GM18868 (cell line): Measurements from ENCODE around the gene BMPER.
"Not testable (repeated sequence)": the region's sequence is repeated elsewhere in the genome, so short reads cannot be mapped to it uniquely, and the experiment has no call there.

ENCODE experiments used
- ATAC-seq: cut with Tn5 transposase; IDR thresholded peaks from one replicate; pipeline ENCODE4 v1.9.1; 2021; ENCODE audit warnings: mild to moderate bottlenecking, moderate library complexity; ENCODE audit not compliant: unreplicated experiment

BMPER gene

DNA sequence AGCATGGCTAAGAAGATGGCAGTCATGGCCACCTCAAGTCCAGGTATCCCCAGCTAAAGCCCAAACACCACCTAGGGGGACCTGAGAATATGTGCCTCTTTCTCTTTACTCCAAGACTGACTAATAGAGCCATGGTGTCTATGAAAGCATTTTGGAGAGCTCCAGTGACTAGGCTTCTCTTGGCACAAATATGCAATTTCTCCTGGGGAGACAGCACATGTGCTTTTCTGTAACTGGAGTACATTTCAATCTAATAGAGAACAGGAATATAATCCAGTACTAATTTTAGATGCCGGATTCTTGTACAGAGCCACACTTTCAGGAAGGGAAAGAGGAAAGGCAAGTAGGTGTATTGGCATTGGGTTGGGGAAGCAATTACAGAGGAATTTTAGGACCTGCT lies 260.1 kb downstream of the BMPER start:
- ATAC-seq = no peak

DNA sequence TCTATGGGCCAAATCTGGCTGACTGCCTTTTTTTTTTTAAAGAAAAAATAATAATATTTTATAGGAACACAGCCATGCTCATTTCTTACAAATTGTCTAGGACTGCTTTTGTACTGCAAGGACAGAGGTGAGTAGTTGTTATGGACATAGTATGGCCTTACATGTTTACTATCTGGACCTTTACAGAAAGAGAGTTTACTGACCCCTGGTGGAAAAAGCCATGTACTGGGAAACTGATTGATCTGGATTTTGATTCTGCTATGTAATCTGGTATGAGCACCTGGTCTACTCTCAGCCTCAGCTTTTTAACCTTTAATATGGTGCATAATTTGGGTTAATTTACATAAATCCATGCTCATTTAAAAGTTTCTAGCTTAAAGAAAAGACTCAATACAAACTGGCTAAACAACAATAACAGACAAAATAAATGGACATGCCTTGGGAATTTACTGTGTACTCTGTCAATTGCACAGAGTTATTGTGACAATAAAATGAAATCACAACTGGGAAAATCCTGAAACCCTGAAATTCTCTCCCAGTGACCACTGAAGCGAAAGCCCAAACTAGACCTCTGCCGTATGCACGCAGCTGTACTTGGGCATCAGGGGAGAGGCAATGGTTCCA lies 260.7 kb downstream of the BMPER start:
- peak; percentile 80 for ATAC-seq

- ATAC-seq = no peak
These were observed 262.7 kb downstream of the BMPER start for GRCh38 chr7:34168013-34168412.

DNA sequence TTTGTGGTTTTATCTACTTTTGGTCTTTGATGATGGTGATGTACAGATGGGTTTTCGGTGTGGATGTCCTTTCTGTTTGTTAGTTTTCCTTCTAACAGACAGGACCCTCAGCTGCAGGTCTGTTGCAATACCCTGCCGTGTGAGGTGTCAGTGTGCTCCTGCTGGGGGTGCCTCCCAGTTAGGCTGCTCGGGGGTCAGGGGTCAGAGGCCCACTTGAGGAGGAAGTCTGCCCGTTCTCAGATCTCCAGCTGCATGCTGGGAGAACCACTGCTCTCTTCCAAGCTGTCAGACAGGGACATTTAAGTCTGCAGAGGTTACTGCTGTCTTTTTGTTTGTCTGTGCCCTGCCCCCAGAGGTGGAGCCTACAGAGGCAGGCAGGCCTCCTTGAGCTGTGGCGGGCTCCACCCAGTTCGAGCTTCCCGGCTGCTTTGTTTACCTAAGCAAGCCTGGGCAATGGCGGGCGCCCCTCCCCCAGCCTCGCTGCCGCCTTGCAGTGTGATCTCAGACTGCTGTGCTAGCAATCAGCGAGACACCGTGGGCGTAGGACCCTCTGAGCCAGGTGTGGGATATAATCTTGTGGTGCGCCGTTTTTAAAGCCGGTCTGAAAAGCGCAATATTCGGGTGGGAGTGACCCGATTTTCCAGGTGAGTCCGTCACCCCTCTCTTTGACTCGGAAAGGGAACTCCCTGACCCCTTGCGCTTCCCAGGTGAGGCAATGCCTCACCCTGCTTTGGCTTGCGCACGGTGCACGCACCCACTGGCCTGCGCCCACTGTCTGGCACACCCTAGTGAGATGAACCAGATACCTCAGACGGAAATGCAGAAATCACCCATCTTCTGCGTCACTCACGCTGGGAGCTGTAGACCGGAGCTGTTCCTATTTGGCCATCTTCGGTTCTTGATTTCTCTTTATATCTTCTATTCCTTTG lies 269.6 kb downstream of the BMPER start:
- not testable (repeated sequence) for ATAC-seq

DNA sequence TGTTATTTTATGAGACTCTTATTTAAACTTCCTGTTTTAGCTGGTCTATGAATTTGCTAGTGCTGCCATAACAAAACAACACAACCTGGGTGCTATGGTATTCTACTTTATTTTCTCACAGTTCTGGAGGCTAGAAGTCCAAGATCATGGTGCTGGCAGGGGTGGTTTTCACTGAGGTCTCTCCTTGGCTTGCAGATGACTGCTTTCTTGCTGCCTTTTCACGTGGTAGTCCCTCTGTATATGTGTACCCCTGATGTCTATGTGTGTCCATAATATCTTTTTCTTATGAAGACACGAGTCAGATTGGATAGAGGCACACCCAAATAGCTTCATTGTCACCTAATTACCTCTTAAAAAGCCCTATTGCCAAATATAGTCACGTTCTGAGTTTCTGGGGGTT lies 270.5 kb downstream of the BMPER start:
- no peak for ATAC-seq

DNA sequence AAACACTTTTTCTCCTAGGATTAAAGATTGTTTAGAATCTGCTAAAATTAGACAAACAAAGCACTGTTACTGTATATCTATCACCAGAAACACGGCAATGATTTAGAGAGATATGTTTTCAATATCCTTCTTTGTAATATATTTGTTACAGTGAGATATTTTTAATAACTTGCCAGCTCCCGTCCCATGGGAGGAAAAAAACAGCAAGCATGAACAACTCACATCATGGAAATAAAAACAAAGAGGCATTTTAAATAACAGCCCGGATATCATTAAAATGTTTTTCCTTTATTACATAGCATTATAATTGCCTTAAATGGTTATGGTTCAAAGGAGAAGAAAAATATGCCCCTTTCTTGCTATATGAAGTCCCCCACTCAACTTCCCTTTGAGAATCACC lies 272.1 kb downstream of the BMPER start:
- ATAC-seq = no peak

- no peak for ATAC-seq
These were observed 276.1 kb downstream of the BMPER start for GRCh38 chr7:34181271-34181958.

DNA sequence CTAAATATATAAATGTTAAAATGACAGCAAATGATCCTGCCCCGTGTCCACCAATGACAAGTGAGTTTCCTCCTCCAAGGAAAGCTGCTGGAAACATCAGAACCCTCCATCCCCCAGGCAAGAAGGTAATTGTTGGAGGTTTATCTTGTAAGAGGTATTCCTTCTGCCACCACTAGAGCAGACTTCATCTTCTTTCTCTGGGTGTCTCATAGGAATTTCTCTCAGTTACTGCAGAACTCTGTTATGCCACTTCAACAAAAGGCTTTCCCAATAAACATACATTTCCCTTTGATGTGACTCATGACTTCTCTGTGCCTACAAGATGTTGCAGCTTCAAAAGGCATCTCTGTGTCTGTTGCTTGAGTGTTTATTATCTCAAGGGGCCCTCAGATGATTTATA lies 279.1 kb downstream of the BMPER start:
- ATAC-seq = no peak

DNA sequence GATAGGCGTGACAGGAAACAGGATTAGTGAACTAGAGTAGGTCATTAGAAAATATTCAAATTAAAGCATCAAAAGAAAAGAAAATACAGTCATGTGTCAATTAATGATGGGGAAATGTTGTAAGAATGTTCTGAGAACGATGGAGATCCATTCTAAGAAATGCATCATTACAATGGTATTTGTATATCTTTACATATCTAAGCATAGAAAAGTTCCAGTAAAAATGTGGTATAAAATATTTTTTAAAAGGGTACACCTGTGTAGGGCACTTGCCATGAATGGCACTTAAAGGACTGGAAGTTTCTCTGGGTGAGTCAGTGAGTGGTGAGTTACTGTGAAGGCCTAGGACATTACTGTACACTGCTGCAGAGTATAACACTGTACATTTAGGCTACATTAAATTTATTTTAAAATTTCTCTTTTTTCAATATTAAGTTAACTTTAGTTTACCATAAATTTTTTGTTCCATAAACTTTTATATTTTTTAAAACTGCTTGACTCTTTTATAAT lies 282.5 kb downstream of the BMPER start:
- ATAC-seq = no peak

DNA sequence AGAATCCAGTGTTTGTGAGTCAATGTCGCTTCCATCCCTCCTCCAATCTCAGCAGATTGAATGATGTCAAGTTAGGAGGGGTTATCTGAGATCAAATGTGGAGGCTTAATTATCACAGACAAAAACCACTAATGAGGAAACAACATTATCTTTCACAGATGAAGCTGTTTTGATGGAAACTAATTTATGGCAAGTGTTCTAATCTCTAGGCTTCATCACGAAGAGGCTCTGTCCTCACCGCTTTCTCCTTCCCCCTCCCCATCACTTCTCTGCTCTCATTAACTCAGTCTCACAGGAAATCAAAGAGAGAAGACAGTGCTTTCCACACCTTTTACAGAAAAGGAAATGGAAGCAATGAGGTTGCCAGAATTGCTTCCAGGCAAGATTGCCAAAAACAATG lies 283.7 kb downstream of the BMPER start:
- no peak for ATAC-seq

GRCh38 chr7:34190299-34190698 lies 285.0 kb downstream of the BMPER start:
- ATAC-seq = no peak

DNA sequence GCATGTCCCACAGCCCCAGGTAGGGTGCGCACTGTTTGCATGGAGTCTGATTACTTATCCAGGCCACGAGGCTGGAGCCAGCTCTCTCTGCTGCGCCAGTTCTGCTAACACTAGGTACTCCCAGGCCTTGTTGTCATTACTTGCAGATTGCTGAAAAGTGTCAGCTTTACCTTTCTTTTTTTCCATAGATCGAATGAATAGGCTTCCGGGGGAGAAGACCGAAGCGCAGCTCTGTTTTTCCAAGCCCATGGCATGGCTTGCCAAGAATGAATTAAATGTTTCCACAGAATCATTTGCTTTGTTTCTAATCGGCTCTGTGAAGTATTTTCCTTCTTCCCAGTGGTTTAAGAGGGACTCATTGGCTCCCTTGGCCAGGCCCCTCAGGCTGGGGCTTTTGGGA lies 285.8 kb downstream of the BMPER start:
- ATAC-seq = no peak

- no peak for ATAC-seq
These were observed 286.6 kb downstream of the BMPER start for GRCh38 chr7:34191771-34192479.

DNA sequence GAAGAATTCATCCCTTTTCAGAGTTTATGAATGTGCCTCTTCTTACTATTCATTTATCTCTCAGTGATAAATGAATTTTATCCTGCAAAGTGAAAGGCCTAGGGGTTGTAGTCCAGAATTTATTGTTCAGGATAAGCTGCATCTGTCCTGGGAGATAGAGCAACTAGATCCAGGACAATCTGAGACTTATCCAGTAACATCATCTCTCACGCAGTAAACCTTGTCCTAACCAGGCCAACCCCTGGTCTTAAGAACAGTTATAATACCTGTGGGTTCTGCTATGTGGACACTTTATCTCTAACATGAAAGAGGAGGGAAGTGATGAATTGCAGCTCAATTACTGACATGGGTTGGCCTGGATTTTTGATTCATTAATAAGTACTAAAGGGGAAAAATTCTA lies 287.6 kb downstream of the BMPER start:
- no peak for ATAC-seq

DNA sequence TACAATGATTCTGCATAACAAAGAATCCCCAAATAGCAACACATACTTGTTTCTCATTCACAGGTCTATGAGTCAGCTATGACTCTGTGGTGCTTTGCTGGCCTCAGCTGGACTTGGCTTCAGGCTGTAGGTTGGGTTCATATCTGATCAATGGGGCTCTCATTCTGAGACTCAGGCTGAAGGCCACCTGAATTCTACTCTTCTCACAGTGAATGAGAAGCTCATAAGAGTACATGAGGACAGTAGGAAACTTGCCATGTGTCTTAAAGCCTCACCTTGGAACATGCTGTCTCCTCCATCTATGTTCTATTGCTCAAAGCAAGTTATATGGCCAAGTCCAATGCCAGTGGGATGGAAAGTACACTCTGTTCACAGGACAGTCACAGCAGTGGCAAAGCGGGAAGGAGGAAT lies 292.9 kb downstream of the BMPER start:
- no peak for ATAC-seq
